22Rv1 (cell line): ENCODE measurements around the gene AGRN.
"Not testable (repeated sequence)": the region's sequence is repeated elsewhere in the genome, so short reads cannot be mapped to it uniquely, and the experiment has no call there.

Experiments used
- H3K27ac ChIP-seq: fragments of 450-650 bp; 2 replicates; pipeline ENCODE4 v1.5.1; 2017
- ZFX ChIP-seq: fragments of 450-650 bp; IDR thresholded peaks from 2 replicates; pipeline ENCODE4 v1.6.1; 2017; ENCODE audit warnings: antibody characterized with exemption, borderline replicate concordance
- TF ChIP-seq, protein P1 (sequence below): fragments of 450-650 bp; IDR thresholded peaks from 2 replicates; pipeline ENCODE4 v1.5.1; 2017; ENCODE audit warnings: mild to moderate bottlenecking

The AGRN gene

DNA sequence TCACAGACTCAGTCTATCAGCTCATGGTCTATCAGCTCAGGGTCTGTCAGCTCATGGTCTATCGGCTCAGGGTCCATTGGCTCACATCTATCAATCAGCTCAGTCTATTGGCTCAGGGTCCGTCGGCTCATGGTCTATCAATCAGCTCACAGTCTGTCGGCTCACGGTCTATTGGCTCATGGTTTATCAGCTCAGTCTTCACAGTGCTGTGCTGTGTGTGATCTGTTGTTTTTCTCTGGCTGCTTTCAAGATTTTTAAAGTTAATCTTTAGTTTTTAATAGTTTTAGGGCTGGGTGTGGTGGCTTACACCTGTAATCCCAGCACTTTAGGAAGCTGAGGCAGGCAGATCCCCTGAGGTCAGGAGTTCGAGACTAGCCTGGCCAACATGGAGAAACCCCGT is 81.6 kb downstream of the AGRN start:
- H3K27ac ChIP-seq, result no peak overlapping the region
- no peak for TF ChIP-seq ZFX
- TF ChIP-seq, protein P1, sequence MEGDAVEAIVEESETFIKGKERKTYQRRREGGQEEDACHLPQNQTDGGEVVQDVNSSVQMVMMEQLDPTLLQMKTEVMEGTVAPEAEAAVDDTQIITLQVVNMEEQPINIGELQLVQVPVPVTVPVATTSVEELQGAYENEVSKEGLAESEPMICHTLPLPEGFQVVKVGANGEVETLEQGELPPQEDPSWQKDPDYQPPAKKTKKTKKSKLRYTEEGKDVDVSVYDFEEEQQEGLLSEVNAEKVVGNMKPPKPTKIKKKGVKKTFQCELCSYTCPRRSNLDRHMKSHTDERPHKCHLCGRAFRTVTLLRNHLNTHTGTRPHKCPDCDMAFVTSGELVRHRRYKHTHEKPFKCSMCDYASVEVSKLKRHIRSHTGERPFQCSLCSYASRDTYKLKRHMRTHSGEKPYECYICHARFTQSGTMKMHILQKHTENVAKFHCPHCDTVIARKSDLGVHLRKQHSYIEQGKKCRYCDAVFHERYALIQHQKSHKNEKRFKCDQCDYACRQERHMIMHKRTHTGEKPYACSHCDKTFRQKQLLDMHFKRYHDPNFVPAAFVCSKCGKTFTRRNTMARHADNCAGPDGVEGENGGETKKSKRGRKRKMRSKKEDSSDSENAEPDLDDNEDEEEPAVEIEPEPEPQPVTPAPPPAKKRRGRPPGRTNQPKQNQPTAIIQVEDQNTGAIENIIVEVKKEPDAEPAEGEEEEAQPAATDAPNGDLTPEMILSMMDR, result no peak

- H3K27ac ChIP-seq, result not testable (repeated sequence)
Measured at GRCh38 chr1:1104152-1104551, 84.2 kb downstream of the AGRN start.
